Trophoblast cell (in vitro differentiated cells and primary cell): ENCODE data around the gene PDE10A.

ENCODE experiments used
- DNase-seq, 2 donors: peaks; one replicate each; pipeline ENCODE4 v3.0.0-alpha.2; 2016
- H2AFZ ChIP-seq: 2 replicates; pipeline ENCODE4 v1.6.1; 2013; ENCODE audit warnings: low read length, moderate library complexity, mild to moderate bottlenecking; ENCODE audit not compliant: insufficient read depth, poor library complexity
- H2AK5ac ChIP-seq: 2 replicates; pipeline ENCODE4 v1.6.1; 2013; ENCODE audit warnings: mild to moderate bottlenecking, low read length
- H2BK120ac ChIP-seq: 2 replicates; pipeline ENCODE4 v1.6.1; 2013; ENCODE audit warnings: low read length, mild to moderate bottlenecking, moderate library complexity; ENCODE audit not compliant: insufficient read depth, poor library complexity
- H2BK12ac ChIP-seq: 2 replicates; pipeline ENCODE4 v1.6.1; 2013; ENCODE audit warnings: mild to moderate bottlenecking, low read length, moderate library complexity
- H2BK5ac ChIP-seq: 2 replicates; pipeline ENCODE4 v1.6.1; 2013; ENCODE audit warnings: low read length, low read depth, moderate library complexity, mild to moderate bottlenecking; ENCODE audit not compliant: poor library complexity
- H3K14ac ChIP-seq: 2 replicates; pipeline ENCODE4 v1.6.1; 2013; ENCODE audit warnings: mild to moderate bottlenecking, low read length
- H3K18ac ChIP-seq: 2 replicates; pipeline ENCODE4 v1.6.1; 2013; ENCODE audit warnings: mild to moderate bottlenecking, low read length
- H3K23ac ChIP-seq: 2 replicates; pipeline ENCODE4 v1.6.1; 2013; ENCODE audit warnings: low read length
- H3K27ac ChIP-seq: 2 replicates; pipeline ENCODE4 v1.5.1; 2013; ENCODE audit warnings: low read depth, mild to moderate bottlenecking, inconsistent platforms, low read length, moderate library complexity
- H3K27me3 ChIP-seq: 2 replicates; pipeline ENCODE4 v1.6.1; 2013; ENCODE audit warnings: inconsistent platforms, mild to moderate bottlenecking, low read length, moderate library complexity; ENCODE audit not compliant: insufficient read depth
- H3K36me3 ChIP-seq, 2 experiments: 1 replicate in 1 of 2; 2 replicates in 1 of 2; pipeline ENCODE4 v1.6.1; 2013; ENCODE audit warnings: low read length in 2 of 2, mild to moderate bottlenecking in 2 of 2, moderate library complexity in 1 of 2; ENCODE audit not compliant: insufficient read depth in 2 of 2, control insufficient read depth in 1 of 2
- H3K4ac ChIP-seq: 2 replicates; pipeline ENCODE4 v1.6.1; 2013; ENCODE audit warnings: low read depth, mild to moderate bottlenecking, low read length, moderate library complexity
- H3K4me1 ChIP-seq, 2 experiments: 1 replicate in 1 of 2; 2 replicates in 1 of 2; pipeline ENCODE4 v1.6.1; 2013; ENCODE audit warnings: low read length in 2 of 2, mild to moderate bottlenecking in 2 of 2, moderate library complexity in 1 of 2; ENCODE audit not compliant: insufficient read depth in 2 of 2, control insufficient read depth in 1 of 2
- H3K4me2 ChIP-seq: 2 replicates; pipeline ENCODE4 v1.6.1; 2013; ENCODE audit warnings: inconsistent platforms, mild to moderate bottlenecking, low read length, moderate library complexity
- H3K4me3 ChIP-seq: 2 replicates; pipeline ENCODE4 v1.5.1; 2013; ENCODE audit warnings: mild to moderate bottlenecking, low read depth, low read length, inconsistent platforms
- H3K79me1 ChIP-seq: one replicate; pipeline ENCODE4 v1.6.1; 2013; ENCODE audit warnings: low read length
- H3K79me2 ChIP-seq: 2 replicates; pipeline ENCODE4 v1.6.1; 2013; ENCODE audit warnings: low read length, mild to moderate bottlenecking; ENCODE audit not compliant: control insufficient read depth, insufficient read depth, poor library complexity
- H3K9ac ChIP-seq: 2 replicates; pipeline ENCODE4 v1.6.1; 2013; ENCODE audit warnings: mild to moderate bottlenecking, low read length
- H3K9me3 ChIP-seq: 2 replicates; pipeline ENCODE4 v1.6.1; 2013; ENCODE audit warnings: low read depth, mild to moderate bottlenecking, control low read depth, inconsistent platforms, low read length; ENCODE audit not compliant: insufficient read depth
- H4K12ac ChIP-seq: 2 replicates; pipeline ENCODE4 v1.6.1; 2013; ENCODE audit warnings: low read depth, mild to moderate bottlenecking, low read length, moderate library complexity
- H4K8ac ChIP-seq: 2 replicates; pipeline ENCODE4 v1.6.1; 2013; ENCODE audit warnings: low read depth, mild to moderate bottlenecking, low read length, moderate library complexity
- H4K91ac ChIP-seq: one replicate; pipeline ENCODE4 v1.6.1; 2013; ENCODE audit warnings: low read depth, mild to moderate bottlenecking, low read length, moderate library complexity
- WGBS: extraction: QIAGEN DNeasy Blood & Tissue Kit; methylation state at CpG from one replicate; pipeline ENCODE4 v1.1.7; 2013; ENCODE audit warnings: missing lambda C conversion rate; ENCODE audit not compliant: insufficient read length, insufficient coverage; ENCODE audit errors: extremely low coverage; 5-methylcytosine and 5-hydroxymethylcytosine counted together

PDE10A gene

GRCh38 chr6:165487950-165488349 lies 175.1 kb downstream of the PDE10A start:
- no peak overlapping the region for H3K23ac ChIP-seq
- no peak overlapping the region for H2BK120ac ChIP-seq
- no peaks in the 10 kb centered on the region for H3K79me1 ChIP-seq
- no peak overlapping the region for H3K4me3 ChIP-seq
- H3K9ac ChIP-seq, result no peak overlapping the region
- H3K4me2 ChIP-seq, result no peak overlapping the region
- no peak overlapping the region for H3K27ac ChIP-seq
- H4K8ac ChIP-seq, result no peak overlapping the region
- no peak overlapping the region for H3K4ac ChIP-seq
- no peaks in the 10 kb centered on the region for H3K4me1 ChIP-seq
- no peaks in the 10 kb centered on the region for H3K36me3 ChIP-seq
- no peak overlapping the region for H2AFZ ChIP-seq
- H2BK5ac ChIP-seq, result no peak overlapping the region
- H2AK5ac ChIP-seq, result no peak overlapping the region
- H3K18ac ChIP-seq, result no peak overlapping the region
- no peak overlapping the region for H4K91ac ChIP-seq
- DNase-seq, result no peak
- no peaks in the 10 kb centered on the region for H3K79me2 ChIP-seq
- H3K9me3 ChIP-seq, result no peaks in the 10 kb centered on the region
- H3K27me3 ChIP-seq, result no peaks in the 10 kb centered on the region
- no peak overlapping the region for H2BK12ac ChIP-seq
- H3K14ac ChIP-seq, result no peak overlapping the region
- H4K12ac ChIP-seq, result no peak overlapping the region

- Histone ChIP-seq H3K9ac (no peak overlapping the region), H3K14ac (no peak overlapping the region), H3K79me1 (no peaks in the 10 kb centered on the region), H3K27ac (no peak overlapping the region), H3K27me3 (no peaks in the 10 kb centered on the region), H2BK5ac (no peak overlapping the region), H3K9me3 (no peaks in the 10 kb centered on the region), H2AK5ac (no peak overlapping the region), H2AFZ (no peak overlapping the region), H3K4me2 (no peak overlapping the region), H3K4me1 (no peaks in the 10 kb centered on the region), H4K8ac (no peak overlapping the region), H2BK12ac (no peak overlapping the region), H3K4me3 (no peak overlapping the region), H3K23ac (no peak overlapping the region), H3K18ac (no peak overlapping the region), H2BK120ac (no peak overlapping the region), H3K79me2 (no peaks in the 10 kb centered on the region), H4K91ac (no peak overlapping the region), H4K12ac (no peak overlapping the region), H3K4ac (no peak overlapping the region), H3K36me3 (no peaks in the 10 kb centered on the region)
- DNase-seq, result no peak
- no CpG with 5 or more reads among the region's 4 CpGs for whole genome bisulfite sequencing
Observed at GRCh38 chr6:165487347-165487746, 175.7 kb downstream of the PDE10A start.

GRCh38 chr6:165486183-165487137 lies 176.6 kb downstream of the PDE10A start:
- H3K4ac ChIP-seq, result no peak overlapping the region
- no peak overlapping the region for H4K12ac ChIP-seq
- H3K14ac ChIP-seq, result no peak overlapping the region
- H3K79me1 ChIP-seq, result no peaks in the 10 kb centered on the region
- H3K23ac ChIP-seq, result peak overlapping the region; percentile 80
- H4K91ac ChIP-seq, result no peak overlapping the region
- H3K27ac ChIP-seq, result no peak overlapping the region
- H3K4me3 ChIP-seq, result no peak overlapping the region
- no peak overlapping the region for H3K9ac ChIP-seq
- no peaks in the 10 kb centered on the region for H3K27me3 ChIP-seq
- no peak overlapping the region for H3K4me2 ChIP-seq
- DNase-seq, result peak; percentile 18 to 57
- H2BK12ac ChIP-seq, result no peak overlapping the region
- no peaks in the 10 kb centered on the region for H3K79me2 ChIP-seq
- H3K9me3 ChIP-seq, result no peaks in the 10 kb centered on the region
- H3K4me1 ChIP-seq, result no peaks in the 10 kb centered on the region
- H2BK120ac ChIP-seq, result no peak overlapping the region
- no CpG with 5 or more reads among the region's 22 CpGs for WGBS
- H2AK5ac ChIP-seq, result no peak overlapping the region
- H2AFZ ChIP-seq, result no peak overlapping the region
- H3K18ac ChIP-seq, result no peak overlapping the region
- no peak overlapping the region for H4K8ac ChIP-seq
- no peak overlapping the region for H2BK5ac ChIP-seq
- no peaks in the 10 kb centered on the region for H3K36me3 ChIP-seq

- Histone ChIP-seq H2AK5ac (no peak overlapping the region), H3K27me3 (no peaks in the 10 kb centered on the region), H3K79me1 (no peaks in the 10 kb centered on the region), H3K4me2 (no peak overlapping the region), H3K4ac (no peak overlapping the region), H3K18ac (no peak overlapping the region), H2AFZ (no peak overlapping the region), H3K4me1 (no peaks in the 10 kb centered on the region), H3K79me2 (no peaks in the 10 kb centered on the region), H3K23ac (no peak overlapping the region), H4K12ac (no peak overlapping the region), H4K91ac (no peak overlapping the region), H3K9ac (no peak overlapping the region), H3K14ac (no peak overlapping the region), H3K36me3 (no peaks in the 10 kb centered on the region), H2BK5ac (no peak overlapping the region), H4K8ac (no peak overlapping the region), H2BK12ac (no peak overlapping the region), H2BK120ac (no peak overlapping the region), H3K4me3 (no peak overlapping the region), H3K27ac (no peak overlapping the region), H3K9me3 (no peaks in the 10 kb centered on the region)
- no CpG with 5 or more reads among the region's 13 CpGs for WGBS
- no peak for DNase-seq
Observed at GRCh38 chr6:165484178-165484889, 178.7 kb downstream of the PDE10A start.
